IPS-15b (cell line): ENCODE results near the gene MYOT.

ENCODE experiments used
- H3K27me3 ChIP-seq: one replicate; pipeline ENCODE4 v1.6.1; 2013; ENCODE audit warnings: low read length; ENCODE audit not compliant: control insufficient read depth, insufficient read depth
- H3K36me3 ChIP-seq: one replicate; pipeline ENCODE4 v1.6.1; 2013; ENCODE audit warnings: low read length; ENCODE audit not compliant: control insufficient read depth, insufficient read depth
- H3K4me1 ChIP-seq: one replicate; pipeline ENCODE4 v1.6.1; 2013; ENCODE audit warnings: mild to moderate bottlenecking, low read length; ENCODE audit not compliant: control insufficient read depth, insufficient read depth
- H3K4me3 ChIP-seq: one replicate; pipeline ENCODE4 v1.5.1; 2013; ENCODE audit warnings: low read depth, low read length
- H3K9ac ChIP-seq: one replicate; pipeline ENCODE4 v1.6.1; 2013; ENCODE audit warnings: low read depth, mild to moderate bottlenecking, low read length
- H3K9me3 ChIP-seq: one replicate; pipeline ENCODE4 v1.6.1; 2013; ENCODE audit warnings: mild to moderate bottlenecking, low read length; ENCODE audit not compliant: control insufficient read depth, insufficient read depth

Gene MYOT

DNA sequence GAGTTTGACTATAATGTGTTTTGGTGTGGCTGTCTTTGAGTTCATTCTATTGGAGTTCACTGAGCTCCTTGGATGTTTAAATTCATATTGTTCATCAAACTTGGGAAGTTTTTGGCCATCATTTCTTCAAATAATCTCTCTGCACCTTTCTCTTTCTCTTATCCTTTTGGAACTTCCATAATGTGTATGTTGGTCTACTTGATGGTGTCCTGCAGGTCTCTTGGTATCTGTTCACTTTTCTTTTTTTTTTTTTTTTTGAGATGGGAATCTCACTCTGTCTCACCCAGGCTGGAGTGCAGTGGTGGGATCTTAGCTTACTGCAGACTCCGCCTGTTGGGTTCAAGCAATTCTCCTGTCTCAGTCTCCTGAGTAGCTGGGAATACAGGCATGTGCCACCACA is 49.3 kb downstream of the MYOT start:
- H3K9ac ChIP-seq = no peak overlapping the region
- no peaks in the 10 kb centered on the region for H3K4me1 ChIP-seq
- H3K36me3 ChIP-seq = no peaks in the 10 kb centered on the region
- H3K4me3 ChIP-seq = no peak overlapping the region
- H3K9me3 ChIP-seq = no peaks in the 10 kb centered on the region
- no peaks in the 10 kb centered on the region for H3K27me3 ChIP-seq

DNA sequence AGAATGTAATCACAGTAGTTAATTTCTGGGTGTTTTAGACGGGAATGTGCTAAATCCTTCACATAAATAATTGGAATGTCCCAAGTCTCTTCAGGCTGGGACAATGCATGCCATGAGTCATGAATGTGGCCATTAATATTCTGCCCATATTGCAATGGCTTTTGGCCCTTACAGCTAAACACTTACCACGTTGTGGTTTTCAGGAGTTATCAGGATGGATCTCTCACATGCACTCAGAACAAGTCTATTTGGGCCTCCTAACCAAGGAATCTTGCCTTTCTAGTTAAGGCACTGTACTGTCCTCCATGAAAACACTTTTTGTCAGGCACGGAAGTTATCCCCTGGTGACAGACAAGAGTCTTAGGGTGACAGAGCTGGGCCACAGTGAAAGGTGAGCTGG is 54.3 kb downstream of the MYOT start:
- H3K9me3 ChIP-seq = no peaks in the 10 kb centered on the region
- H3K4me3 ChIP-seq = no peak overlapping the region
- H3K9ac ChIP-seq = no peak overlapping the region
- no peaks in the 10 kb centered on the region for H3K27me3 ChIP-seq
- H3K36me3 ChIP-seq = no peaks in the 10 kb centered on the region
- H3K4me1 ChIP-seq = no peaks in the 10 kb centered on the region

DNA sequence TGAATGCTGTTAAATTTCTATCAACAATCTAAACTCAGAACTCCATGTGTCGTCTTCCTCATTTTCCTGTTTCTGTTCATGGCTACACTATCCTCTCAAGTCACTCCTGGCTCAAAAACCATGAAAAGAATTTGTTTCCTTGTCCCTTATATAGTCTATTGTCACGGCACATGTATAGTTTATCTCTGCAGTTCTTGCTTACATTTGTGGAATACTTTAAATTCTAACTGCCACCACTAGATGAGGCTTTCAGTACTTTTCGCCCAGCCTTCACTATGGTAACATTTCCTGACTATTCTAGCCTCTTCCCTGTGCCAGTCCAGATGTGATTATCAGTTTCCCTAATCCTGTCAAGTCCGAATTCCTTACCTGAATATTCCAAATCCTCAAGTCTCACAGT is 56.2 kb downstream of the MYOT start:
- Histone ChIP-seq H3K9me3 (no peaks in the 10 kb centered on the region), H3K36me3 (no peaks in the 10 kb centered on the region), H3K4me3 (no peak overlapping the region), H3K9ac (no peak overlapping the region), H3K27me3 (no peaks in the 10 kb centered on the region), H3K4me1 (no peaks in the 10 kb centered on the region)

DNA sequence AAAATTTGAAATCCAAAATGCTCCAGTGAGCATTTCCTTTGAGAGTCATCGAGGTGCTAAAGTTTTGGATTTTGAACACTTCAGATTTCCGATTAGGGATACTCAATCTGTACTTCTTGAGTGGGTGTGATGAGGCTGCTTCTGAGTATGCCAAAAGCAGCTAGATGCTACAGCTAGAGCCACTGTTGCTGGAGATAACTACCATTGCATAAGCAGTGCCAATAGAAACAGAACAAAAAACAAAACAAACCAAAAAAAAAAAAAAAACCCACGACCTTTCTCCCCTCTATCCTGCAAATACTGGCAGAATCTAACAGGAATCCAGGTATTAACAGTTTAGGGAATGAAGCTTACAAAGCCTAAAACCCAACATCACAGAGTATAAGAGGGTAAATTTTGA is 65.1 kb downstream of the MYOT start:
- Histone ChIP-seq H3K36me3 (no peaks in the 10 kb centered on the region), H3K4me3 (no peak overlapping the region), H3K9ac (no peak overlapping the region), H3K4me1 (no peaks in the 10 kb centered on the region), H3K27me3 (no peaks in the 10 kb centered on the region), H3K9me3 (no peaks in the 10 kb centered on the region)

DNA sequence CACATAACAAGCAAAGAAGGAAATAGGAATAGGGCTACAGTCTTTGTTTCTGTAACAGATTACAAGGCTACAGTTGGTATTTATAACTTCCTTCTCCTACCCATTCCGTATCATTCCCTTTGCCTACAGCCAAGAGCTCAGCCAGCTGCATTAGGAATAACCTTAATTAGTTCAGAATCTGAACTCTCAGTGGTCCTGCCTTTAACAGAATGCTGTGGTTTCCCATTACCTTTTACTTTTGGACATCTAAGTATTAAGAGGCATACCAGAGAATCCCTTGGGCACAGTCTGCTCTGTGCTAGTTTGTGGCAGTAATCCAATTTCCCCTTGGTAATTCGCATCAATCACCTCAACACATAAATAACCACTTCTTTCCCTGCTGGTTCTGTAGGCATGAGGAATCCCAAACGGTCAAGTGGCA is 65.8 kb downstream of the MYOT start:
- H3K27me3 ChIP-seq = no peaks in the 10 kb centered on the region
- no peak overlapping the region for H3K4me3 ChIP-seq

DNA sequence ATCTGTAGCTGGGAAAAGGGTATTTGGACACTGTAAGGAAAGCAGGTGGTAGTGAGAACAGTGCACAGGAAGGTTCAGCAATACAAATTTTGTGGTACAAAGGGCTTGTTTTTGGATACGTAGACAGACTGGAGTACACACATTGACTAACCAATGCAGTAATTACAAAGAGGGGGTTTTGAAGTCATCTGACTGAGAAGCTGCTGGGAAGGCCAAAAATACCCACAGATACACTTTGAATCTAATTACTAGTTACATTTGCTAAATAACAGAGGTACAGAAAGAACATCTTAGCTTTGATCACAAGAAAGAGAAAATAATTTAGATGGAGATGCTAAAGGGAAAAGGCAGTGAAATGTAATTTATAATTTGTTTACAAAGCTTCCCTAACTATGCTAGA is 67.5 kb downstream of the MYOT start:
- Histone ChIP-seq H3K36me3 (peaks cover 11% of the 10 kb centered on the region), H3K9me3 (no peaks in the 10 kb centered on the region), H3K9ac (no peak overlapping the region), H3K27me3 (no peaks in the 10 kb centered on the region), H3K4me1 (no peaks in the 10 kb centered on the region), H3K4me3 (no peak overlapping the region)

More for the DNA sequence above, 65.8 kb downstream of the MYOT start:
- no peaks in the 10 kb centered on the region for H3K9me3 ChIP-seq
- no peaks in the 10 kb centered on the region for H3K4me1 ChIP-seq
- no peaks in the 10 kb centered on the region for H3K36me3 ChIP-seq
- no peak overlapping the region for H3K9ac ChIP-seq

DNA sequence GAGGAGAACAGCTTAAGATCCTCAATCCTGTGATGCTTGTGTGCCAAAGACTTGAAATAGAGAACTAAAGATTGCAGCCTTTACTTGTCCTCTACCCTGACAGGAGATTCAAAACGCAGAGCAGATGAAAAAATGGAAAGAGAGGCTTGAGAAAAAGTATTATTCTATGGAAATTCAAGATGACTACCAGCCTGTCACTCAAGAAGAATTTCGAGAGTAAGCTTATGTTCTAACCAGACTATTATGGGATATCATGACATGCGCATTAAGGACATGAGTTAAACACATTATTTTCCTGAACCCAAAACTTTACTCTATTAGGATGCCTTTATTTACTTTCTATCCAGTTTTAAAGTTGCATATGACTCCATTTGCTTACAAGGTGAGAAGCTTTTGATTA is 68.0 kb downstream of the MYOT start:
- no peaks in the 10 kb centered on the region for H3K27me3 ChIP-seq

More for the DNA sequence above, 68.0 kb downstream of the MYOT start:
- Histone ChIP-seq H3K36me3 (peaks cover 11% of the 10 kb centered on the region), H3K4me3 (no peak overlapping the region), H3K9ac (no peak overlapping the region), H3K4me1 (no peaks in the 10 kb centered on the region), H3K9me3 (no peaks in the 10 kb centered on the region)
